Renal cortex interstitium (tissue), 11 donors: ENCODE measurements around the gene POLR1H. TPM values are rescaled to one million over a fixed set of nuclear protein-coding genes. Genes with fewer than 3 reads are reported as not detected.

Experiments
- DNase-seq, 11 donors: peaks; one replicate each; pipeline ENCODE4 v3.0.0-alpha.2; 2013; ENCODE audit warnings: low read depth in 9 of 11, low spot score in 4 of 11; ENCODE audit errors: extremely low read depth in 1 of 11
- polyA plus RNA-seq, 3 donors: library from polyadenylated mRNA; unstranded; fragments of 120-200 nt; gene quantifications; one replicate each; pipeline ENCODE4 v1.2.1, GENCODE V29; 2013; ENCODE audit not compliant: insufficient read length in 3 of 3

POLR1H gene
- polyA plus RNA-seq, 3 donors, result 33.5 to 41.6 (median 38.6) TPM

DNA sequence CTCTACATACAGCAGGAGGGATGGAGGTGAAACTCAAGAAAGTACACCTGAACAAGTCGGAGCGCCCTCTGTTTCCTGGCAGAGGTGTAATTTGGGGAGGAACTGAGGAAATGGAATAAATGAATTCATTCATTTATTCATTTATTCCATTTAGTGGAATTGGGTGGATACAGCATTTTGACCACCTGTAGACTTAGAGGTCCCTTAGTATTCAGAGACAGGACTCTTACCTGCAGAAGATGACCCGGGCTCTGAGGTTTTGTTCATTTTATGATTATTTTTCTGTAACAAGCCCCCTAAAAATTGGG, 42.8 kb downstream of the POLR1H start:
- DNase-seq, result no peak

GRCh38 chr6:30104661-30105060, 43.6 kb downstream of the POLR1H start:
- DNase-seq, result no peak

GRCh38 chr6:30111266-30111856, 50.3 kb downstream of the POLR1H start:
- DNase-seq, result no peak

DNA sequence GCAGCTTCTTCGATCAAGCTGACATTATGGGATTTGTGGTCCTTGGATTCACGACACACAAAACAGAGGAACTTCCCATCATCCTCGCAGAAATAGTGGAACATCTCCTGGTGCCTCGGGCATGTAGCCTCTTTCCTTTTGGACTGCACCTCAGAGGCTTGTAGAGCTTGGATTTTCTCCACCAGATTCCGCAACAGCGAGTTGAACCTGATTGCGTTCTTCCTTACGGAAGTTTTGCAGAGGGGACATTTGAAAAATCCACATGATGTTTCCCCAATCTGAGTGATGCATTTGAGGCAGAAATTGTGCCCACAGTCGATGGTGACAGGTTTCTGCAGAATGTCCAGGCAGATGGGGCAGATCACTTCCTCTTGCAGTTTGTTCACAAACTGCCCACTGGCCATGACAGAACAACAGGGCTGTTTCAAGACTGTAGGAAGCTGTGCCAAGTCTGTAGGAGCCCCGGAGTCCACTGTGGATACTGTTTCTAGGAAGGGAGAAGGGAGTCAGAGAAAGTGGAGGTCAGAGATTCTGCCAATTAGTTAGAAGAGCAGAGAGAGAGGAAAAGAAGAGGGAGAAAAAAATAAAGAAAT, 51.4 kb downstream of the POLR1H start:
- DNase-seq, result no peak

DNA sequence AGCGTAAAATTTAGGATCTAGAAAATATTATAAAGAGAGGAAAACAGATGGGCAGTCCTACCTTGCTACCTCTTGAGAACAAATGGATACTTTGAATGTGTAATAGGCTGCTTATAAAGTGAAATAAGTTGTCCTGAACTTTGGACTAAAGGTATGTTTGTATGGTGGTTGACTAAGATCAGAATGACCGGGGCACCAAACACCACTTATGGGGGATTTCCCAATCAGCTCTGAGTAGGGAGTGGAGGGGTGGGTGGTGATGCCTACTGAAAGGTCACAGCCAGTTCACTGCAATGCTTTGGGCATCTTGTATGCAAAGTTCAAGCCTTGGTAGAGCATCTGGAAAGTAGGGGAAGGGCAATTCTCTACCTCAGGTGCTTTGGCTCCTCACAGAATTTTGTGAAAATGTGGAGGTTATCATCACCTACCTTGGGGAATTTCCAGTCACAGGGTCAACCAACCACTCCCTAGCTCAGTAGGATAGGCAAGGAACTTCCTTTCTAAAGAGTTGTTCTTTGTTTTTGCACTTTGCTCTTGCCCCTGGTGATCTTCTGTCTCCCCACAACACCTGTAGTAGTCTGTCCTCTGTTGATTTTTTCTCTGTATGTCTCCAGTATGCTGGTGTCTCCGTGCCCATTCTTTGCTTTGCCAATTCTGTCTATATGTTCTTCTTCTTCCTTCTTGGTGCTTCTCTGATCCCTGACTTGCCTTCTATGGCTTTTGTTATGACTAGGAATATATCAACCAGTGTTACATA, 52.1 kb downstream of the POLR1H start, which contains the start of gene TRIM31:
TSS of gene TRIM31 (minus strand) at position 88 of the 757 bp plus-strand sequence. CDS start 285 bp downstream, outside the sequence.
- no peak for DNase-seq

GRCh38 chr6:30113841-30114240, 52.8 kb downstream of the POLR1H start:
- DNase-seq, result no peak

Other genes starting within 250 kb of the POLR1H start
- gene HLA-G, start 233.4 kb upstream of the POLR1H start, polyA plus RNA-seq, result 1 to 10 TPM; 4.5 to 7.4 (median 5.4) TPM
- gene HLA-A, start 118.7 kb upstream of the POLR1H start, polyA plus RNA-seq, result 100 to 1,000 TPM; 128 to 197 (median 176) TPM
- gene PPP1R11, start 5.9 kb downstream of the POLR1H start, polyA plus RNA-seq, result 10 to 100 TPM; 61.0 to 65.1 (median 62.9) TPM
- 1 to 10 TPM; 1.4 to 1.7 (median 1.4) TPM for gene RNF39, start 14.5 kb downstream of the POLR1H start, polyA plus RNA-seq
- under 1 TPM in 1 of 3 donors, not detected in 2; 0.09 TPM for gene TRIM31, start 51.8 kb downstream of the POLR1H start, polyA plus RNA-seq
- under 1 TPM; 0.10 to 0.23 (median 0.11) TPM for gene TRIM40, start 74.9 kb downstream of the POLR1H start, polyA plus RNA-seq
- under 1 TPM; 0.29 to 0.68 (median 0.39) TPM for gene TRIM10, start 99.9 kb downstream of the POLR1H start, polyA plus RNA-seq
- under 1 TPM; 0.09 to 0.16 (median 0.14) TPM for gene TRIM15, start 102.3 kb downstream of the POLR1H start, polyA plus RNA-seq
- 10 to 100 TPM; 34.4 to 37.1 (median 36.9) TPM for gene TRIM26, start 152.1 kb downstream of the POLR1H start, polyA plus RNA-seq